ENCODE data around the gene ASB8. TPM values are rescaled to one million over a fixed set of nuclear protein-coding genes. Genes with fewer than 3 reads are reported as not detected.
"Not testable (repeated sequence)": the region's sequence is repeated elsewhere in the genome, so short reads cannot be mapped to it uniquely, and the experiment has no call there.

Gene ASB8
- polyA plus RNA-seq, 4 donors: 36.0 to 45.3 (median 38.7) TPM

GRCh38 chr12:48143898-48144297 is 13.4 kb downstream of the ASB8 start:
- DNase-seq (ENCODE audit: low read depth in 4 of 4, low spot score in 3 of 4): no peak

DNA sequence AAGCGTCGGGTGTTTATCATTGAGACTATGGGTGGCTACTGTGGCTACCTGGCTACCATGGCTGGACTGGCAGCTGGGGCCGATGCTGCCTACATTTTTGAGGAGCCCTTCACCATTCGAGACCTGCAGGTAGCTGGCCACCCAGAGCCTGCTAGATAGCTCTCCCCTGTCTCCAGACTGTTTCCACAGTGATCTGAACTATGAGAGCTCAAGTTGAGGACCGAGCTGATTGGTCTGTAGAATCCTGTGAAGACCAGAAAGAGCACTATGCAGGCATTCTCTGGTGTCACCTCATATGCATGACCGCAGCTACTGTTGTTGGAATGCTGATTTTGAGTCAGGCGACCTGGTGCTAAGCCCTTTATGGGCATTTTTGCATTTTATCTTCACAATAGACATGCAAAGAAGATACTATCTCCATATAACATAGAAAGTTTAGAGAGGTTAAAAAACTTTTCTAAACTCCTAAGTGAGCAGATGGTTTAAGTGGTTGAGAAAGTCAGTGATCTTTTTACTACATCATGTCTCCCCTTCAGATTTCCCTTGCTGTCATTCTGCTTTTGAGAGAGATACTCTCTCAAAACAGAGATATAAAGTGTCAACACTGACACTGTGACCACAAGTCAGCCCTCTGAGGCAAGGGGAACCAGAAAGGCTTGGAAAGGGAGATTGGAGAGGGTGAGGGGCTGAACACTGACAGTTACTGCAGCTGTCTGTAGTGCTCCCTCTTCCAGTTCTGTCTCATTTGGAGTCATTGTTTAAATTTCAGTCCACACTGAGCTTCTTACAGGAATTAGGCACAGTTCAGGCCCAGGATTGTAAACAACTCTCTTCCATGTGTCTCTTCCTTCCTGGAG is 14.3 kb downstream of the ASB8 start:
- no peak for DNase-seq (ENCODE audit: low read depth in 4 of 4, low spot score in 3 of 4)

DNA sequence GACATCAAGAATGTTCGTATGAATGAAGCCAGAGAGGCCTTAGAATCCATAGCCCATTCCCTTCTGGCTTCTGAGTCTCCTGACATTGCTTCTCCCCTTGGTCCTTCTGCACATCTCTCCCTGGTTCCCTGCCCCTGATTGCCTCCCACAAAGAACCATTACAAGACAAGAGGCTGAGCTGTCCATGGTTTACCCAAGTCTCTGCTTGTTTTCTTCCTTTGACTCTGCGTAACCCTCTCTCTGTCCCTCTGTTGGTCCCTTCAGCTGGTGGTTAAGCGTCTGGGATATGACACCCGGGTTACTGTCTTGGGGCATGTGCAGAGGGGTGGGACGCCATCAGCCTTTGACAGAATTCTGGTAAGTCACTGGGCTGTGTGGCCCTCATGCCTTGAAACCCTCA is 22.3 kb downstream of the ASB8 start:
- no peak for DNase-seq (ENCODE audit: low read depth in 4 of 4, low spot score in 3 of 4)

DNA sequence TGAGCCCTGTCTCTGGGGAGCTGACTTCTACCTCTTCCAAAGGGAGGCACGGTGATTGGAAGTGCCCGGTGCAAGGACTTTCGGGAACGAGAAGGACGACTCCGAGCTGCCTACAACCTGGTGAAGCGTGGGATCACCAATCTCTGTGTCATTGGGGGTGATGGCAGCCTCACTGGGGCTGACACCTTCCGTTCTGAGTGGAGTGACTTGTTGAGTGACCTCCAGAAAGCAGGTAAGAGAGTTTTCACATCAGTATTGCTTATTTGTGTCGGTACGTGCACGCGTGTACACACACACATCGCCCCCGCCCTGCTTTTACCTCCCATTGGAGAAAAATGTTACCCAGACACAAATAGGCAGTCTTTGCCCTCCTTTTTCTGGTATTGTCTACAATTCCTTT is 24.5 kb downstream of the ASB8 start:
- DNase-seq (ENCODE audit: low read depth in 4 of 4, low spot score in 3 of 4): no peak

DNA sequence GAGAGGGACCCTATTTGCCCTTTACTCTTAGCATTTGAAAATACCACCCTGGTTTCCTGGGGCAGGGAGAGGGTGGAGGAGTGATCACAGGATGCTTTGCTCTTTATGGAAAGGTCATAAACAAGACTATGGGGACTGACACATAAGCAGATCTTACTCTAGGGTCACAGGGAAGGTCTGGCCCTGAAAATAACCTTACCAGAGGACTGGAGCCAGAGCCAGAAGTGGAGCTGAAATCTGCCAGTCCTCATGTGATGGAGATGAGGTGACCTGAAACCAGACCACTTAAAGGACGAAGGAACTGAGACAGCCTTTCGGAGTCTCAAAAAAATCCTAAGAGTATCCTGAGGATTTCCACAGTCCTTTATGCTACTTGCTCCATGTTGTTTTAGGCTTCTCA is 25.8 kb downstream of the ASB8 start:
- DNase-seq (ENCODE audit: low read depth in 4 of 4, low spot score in 3 of 4): no peak

- no peak for DNase-seq (ENCODE audit: low read depth in 4 of 4, low spot score in 3 of 4)
These were observed 27.9 kb downstream of the ASB8 start for GRCh38 chr12:48129376-48129775.

DNA sequence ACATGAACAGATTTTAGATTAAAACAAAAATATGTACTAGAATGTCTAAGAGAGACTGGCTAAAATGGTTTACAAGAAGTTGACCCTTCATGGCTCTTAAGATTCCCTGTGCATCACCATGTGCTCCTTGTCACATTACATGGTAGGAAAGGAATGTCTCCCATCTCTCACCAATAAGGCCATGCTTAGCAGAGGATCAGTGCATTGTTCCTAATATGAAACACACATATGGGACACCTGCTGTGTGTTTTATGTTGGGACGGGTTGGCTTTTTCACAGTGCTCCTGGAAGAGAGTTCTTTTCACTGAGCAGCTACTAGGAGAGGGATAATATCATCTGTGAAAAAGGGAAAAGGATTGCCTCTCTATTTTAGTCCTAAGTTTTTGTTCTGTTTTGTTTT is 28.5 kb downstream of the ASB8 start:
- DNase-seq (ENCODE audit: low read depth in 4 of 4, low spot score in 3 of 4): no peak

DNA sequence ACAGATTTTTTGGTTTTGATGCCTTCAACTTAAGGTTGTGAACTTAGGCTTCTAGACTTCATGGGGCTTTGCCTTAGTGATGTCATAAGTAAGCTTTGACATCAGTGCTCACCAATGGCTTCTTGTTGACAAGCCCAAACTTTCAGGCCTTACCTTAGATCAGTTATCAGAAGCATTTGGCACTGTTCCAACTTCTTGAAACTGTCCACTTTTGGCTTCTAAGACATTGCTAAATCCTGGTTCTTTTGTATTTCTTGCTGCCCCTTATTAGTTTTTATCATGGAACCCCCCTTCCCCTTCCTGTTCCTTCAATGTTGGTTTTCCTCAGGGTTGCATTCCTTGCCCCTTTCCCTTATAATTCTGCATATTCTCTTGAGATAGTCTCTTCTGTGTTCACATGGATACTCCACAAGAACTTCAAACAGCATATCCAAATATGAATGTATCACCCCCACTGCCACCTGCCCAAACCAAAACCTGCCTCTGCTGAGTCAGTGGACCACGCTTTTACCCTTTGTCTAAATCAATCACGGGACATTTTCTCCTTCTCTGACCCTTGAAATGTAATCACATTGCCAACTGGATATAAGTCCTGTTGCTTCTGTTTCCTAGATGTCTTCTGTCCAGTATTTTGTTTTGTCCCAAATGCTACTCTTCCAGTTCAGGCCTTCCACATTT is 30.2 kb downstream of the ASB8 start:
- DNase-seq (ENCODE audit: low read depth in 4 of 4, low spot score in 3 of 4): no peak

DNA sequence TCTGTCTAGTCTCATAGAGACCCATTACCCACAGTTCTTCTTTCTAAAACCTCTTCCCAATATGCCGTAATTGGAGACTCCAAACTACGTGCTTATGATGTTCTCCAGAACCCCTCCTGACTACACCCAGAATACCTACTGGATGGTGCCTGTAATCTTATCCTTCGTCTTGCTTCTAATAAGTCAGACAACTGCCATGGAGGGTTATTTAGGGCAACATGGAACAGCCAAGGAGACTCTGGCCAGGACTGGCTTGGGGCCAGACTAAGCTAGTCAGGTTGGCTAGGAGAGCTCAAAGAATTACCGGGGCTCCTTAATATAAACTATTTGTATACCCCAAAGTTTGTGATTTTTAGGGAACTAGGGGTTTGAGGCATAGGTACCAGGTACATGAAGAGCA is 31.3 kb downstream of the ASB8 start:
- DNase-seq (ENCODE audit: low read depth in 4 of 4, low spot score in 3 of 4): no peak

GRCh38 chr12:48125542-48125941 is 31.8 kb downstream of the ASB8 start:
- DNase-seq (ENCODE audit: low read depth in 4 of 4, low spot score in 3 of 4): not testable (repeated sequence)

- DNase-seq (ENCODE audit: low read depth in 4 of 4, low spot score in 3 of 4): no peak
These were observed 34.1 kb downstream of the ASB8 start for GRCh38 chr12:48123169-48123568.

GRCh38 chr12:48122065-48122834 is 35.1 kb downstream of the ASB8 start:
- DNase-seq (ENCODE audit: low read depth in 4 of 4, low spot score in 3 of 4): no peak

DNA sequence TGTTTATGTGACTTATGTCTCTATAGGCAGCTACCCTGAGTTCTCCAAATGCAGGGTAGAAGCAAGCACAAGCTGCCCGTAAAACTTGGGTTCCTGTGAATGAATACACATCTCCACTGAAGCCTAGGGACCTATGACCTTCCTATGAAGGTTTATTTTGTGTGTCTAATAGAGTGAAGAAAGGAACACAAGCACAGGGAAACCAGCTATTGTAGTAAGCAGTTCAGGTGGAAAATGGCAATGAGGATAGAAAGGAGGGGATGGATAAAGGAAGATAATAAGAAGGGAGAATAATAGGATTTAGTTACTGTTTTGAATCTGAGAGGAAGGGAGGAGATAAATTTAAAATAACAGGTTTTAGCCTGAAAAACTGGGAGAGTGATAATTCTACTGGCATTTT is 35.8 kb downstream of the ASB8 start:
- no peak for DNase-seq (ENCODE audit: low read depth in 4 of 4, low spot score in 3 of 4)

DNA sequence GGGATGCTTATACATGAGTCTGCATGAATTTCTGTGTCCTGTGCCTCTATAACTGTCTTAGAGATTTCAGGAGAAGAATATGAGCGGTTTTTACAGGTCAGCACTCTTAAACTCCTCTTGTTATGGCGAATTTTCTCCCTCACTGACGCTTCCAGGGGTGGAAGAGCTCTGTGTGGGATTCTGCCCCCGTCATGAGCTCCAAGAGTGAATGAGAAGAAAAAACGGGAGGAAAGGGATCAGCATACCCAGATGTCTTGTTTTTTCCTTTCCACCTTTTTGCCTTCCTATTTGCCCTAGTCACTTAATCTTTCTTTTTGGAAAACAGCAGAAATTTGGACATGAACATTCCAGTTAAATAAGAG is 37.5 kb downstream of the ASB8 start:
- DNase-seq (ENCODE audit: low read depth in 4 of 4, low spot score in 3 of 4): no peak

- DNase-seq (ENCODE audit: low read depth in 4 of 4, low spot score in 3 of 4): peak; percentile 81 to 88 (median 85)
These were observed 38.1 kb downstream of the ASB8 start, which contains the start of gene PFKM for GRCh38 chr12:48119078-48119833. PFKM (plus strand) TSS chr12:48119364; CDS start chr12:48122775, 3,411 bp downstream.

- DNase-seq (ENCODE audit: low read depth in 4 of 4, low spot score in 3 of 4): no peak
These were observed 38.9 kb downstream of the ASB8 start for GRCh38 chr12:48118284-48118871.

GRCh38 chr12:48115957-48116356 is 41.4 kb downstream of the ASB8 start:
- DNase-seq (ENCODE audit: low read depth in 4 of 4, low spot score in 3 of 4): no peak

DNA sequence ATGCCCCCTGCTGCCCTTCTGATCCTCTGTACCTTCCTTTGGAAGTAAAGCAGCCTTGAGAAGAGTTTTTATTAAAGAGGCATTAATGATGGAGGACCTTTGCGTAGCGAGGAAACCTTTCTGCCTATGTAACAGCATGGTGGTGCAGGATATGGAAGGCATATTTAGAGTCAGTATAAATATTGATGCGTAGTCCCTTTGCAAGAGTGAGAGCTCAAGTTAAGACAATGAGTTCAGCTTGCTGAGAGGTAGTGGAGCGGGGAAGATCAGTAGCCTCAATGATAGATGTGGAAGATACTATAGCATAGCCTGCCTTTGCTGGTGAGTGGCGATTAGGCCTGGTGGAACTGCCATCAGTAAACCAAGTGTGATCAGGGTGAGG is 46.0 kb downstream of the ASB8 start:
- not testable (repeated sequence) for DNase-seq (ENCODE audit: low read depth in 4 of 4, low spot score in 3 of 4)

GRCh38 chr12:48110691-48111311 is 46.5 kb downstream of the ASB8 start:
- DNase-seq (ENCODE audit: low read depth in 4 of 4, low spot score in 3 of 4): no peak

GRCh38 chr12:48109424-48109823 is 47.9 kb downstream of the ASB8 start:
- DNase-seq (ENCODE audit: low read depth in 4 of 4, low spot score in 3 of 4): no peak
